Breast epithelium (tissue), 4 donors: ENCODE results near the gene PNPLA5. TPM values are rescaled to one million over a fixed set of nuclear protein-coding genes. Genes with fewer than 3 reads are reported as not detected.
"Not testable (repeated sequence)": the region's sequence is repeated elsewhere in the genome, so short reads cannot be mapped to it uniquely, and the experiment has no call there.

Experiments
- DNase-seq, 2 donors: peaks; one replicate each; pipeline ENCODE4 v3.0.0-alpha.2; 2019; ENCODE audit warnings: low spot score in 2 of 2
- H3K27ac ChIP-seq, 2 donors: fragments of 200-600 bp; sonication (generic) in 1 of 2; one replicate each; pipeline ENCODE4 v1.5.1; 2016 to 2019; ENCODE audit warnings: mild to moderate bottlenecking in 1 of 2
- H3K27me3 ChIP-seq, 2 donors: fragments of 200-600 bp; sonication (generic) in 1 of 2; one replicate each; pipeline versions ENCODE4 v1.5.1 to v1.6.0; 2017 to 2019; ENCODE audit warnings: control low read depth in 1 of 2, mild to moderate bottlenecking in 1 of 2
- H3K36me3 ChIP-seq: fragments of 200-600 bp; one replicate; pipeline ENCODE4 v1.5.1; 2019
- H3K4me1 ChIP-seq, 2 donors: fragments of 200-600 bp; sonication (generic); one replicate each; pipeline ENCODE4 v1.5.1; 2016 to 2019; ENCODE audit warnings: control low read depth in 1 of 2
- H3K4me3 ChIP-seq, 3 donors: fragments of 200-600 bp; sonication (generic); 1 replicate in 2 of 3; 2 replicates in 1 of 3; pipeline ENCODE4 v1.5.1; 2016 to 2019; ENCODE audit warnings: mild to moderate bottlenecking in 3 of 3, moderate library complexity in 2 of 3
- H3K9me3 ChIP-seq, 2 donors: fragments of 200-600 bp; sonication (generic) in 1 of 2; one replicate each; pipeline ENCODE4 v1.5.1; 2016 to 2019; ENCODE audit warnings: control low read depth in 1 of 2
- POLR2A ChIP-seq: fragments of 450-650 bp; IDR thresholded peaks from one replicate; pipeline ENCODE4 v1.6.1; 2016; ENCODE audit warnings: antibody characterized with exemption, mild to moderate bottlenecking, moderate library complexity
- POLR2AphosphoS5 ChIP-seq, 3 donors: sonication (generic); formaldehyde crosslinking; IDR thresholded peaks; one replicate each; pipeline ENCODE4 v1.6.1; 2017; ENCODE audit warnings: antibody characterized with exemption in 3 of 3
- intact Hi-C: fragments of 100-400 bp; cut with DNase I; formaldehyde crosslinking; loops from one replicate; pipeline ENCODE4 v1.15.1; 2023; ENCODE audit warnings: low total_unique reads
- total RNA-seq, 3 donors: library from RNA; depleted of rRNA; stranded (reverse); fragments of >200 nt; gene quantifications; one replicate each; pipeline ENCODE4 v1.1.0, GENCODE V29; 2016
- TF ChIP-seq, protein P1 (sequence below), 3 donors: fragments of 450-650 bp; IDR thresholded peaks; one replicate each; pipeline ENCODE4 v1.5.1; 2016 to 2017; ENCODE audit warnings: antibody characterized with exemption in 3 of 3, mild to moderate bottlenecking in 3 of 3, moderate library complexity in 3 of 3

Gene PNPLA5
- total RNA-seq, 3 donors from 2014 or later, result not detected

DNA sequence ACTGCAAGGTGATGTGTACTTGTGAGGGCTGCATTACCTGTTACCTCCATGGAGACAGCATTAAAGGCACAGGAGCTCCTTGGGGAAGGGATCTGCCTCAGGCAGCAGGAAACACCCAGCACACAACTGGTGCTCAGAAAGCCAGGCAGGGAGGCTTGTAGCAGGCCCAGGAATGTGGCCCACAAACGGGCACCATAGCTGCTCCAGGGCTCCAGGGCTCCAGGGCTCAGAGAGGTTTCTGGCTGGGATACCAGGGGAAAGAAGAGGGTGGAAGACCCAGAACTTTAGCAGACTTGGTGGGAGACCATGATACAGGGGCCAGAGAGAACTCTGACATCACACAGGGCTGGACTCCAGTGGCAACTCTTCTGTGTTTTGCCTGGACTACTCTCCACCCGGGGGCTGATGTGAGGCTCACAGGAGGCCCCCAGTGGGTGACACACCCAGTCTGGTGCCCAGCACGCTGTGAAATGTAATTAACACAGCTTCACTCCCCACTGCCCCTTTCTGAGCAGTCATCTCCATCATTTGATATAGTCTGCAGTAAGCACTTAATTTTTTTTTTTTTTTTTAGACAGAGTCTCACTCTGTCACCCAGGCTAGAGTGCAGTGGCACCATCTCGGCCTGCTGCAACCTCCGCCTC lies 14.8 kb downstream of the PNPLA5 start:
- peaks cover 0 to 24% of the 10 kb centered on the region in 2 donors for H3K27me3 ChIP-seq
- peak in 1 of 2 donors; percentile 5 for DNase-seq
- H3K4me1 ChIP-seq, result no peaks in the 10 kb centered on the region
- peaks cover 0 to under 1% of the 10 kb centered on the region in 2 donors for H3K9me3 ChIP-seq
- intact Hi-C loops, result no loop called here
- H3K27ac ChIP-seq, result no peak overlapping the region
- no peak overlapping the region for H3K4me3 ChIP-seq
- H3K36me3 ChIP-seq, result no peaks in the 10 kb centered on the region
- TF ChIP-seq POLR2AphosphoS5 (IDR thresholded peaks at IDR 0.05), result no peak
- no peak for TF ChIP-seq POLR2A
- TF ChIP-seq, protein P1, sequence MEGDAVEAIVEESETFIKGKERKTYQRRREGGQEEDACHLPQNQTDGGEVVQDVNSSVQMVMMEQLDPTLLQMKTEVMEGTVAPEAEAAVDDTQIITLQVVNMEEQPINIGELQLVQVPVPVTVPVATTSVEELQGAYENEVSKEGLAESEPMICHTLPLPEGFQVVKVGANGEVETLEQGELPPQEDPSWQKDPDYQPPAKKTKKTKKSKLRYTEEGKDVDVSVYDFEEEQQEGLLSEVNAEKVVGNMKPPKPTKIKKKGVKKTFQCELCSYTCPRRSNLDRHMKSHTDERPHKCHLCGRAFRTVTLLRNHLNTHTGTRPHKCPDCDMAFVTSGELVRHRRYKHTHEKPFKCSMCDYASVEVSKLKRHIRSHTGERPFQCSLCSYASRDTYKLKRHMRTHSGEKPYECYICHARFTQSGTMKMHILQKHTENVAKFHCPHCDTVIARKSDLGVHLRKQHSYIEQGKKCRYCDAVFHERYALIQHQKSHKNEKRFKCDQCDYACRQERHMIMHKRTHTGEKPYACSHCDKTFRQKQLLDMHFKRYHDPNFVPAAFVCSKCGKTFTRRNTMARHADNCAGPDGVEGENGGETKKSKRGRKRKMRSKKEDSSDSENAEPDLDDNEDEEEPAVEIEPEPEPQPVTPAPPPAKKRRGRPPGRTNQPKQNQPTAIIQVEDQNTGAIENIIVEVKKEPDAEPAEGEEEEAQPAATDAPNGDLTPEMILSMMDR (IDR thresholded peaks at IDR 0.05), result no peak

DNA sequence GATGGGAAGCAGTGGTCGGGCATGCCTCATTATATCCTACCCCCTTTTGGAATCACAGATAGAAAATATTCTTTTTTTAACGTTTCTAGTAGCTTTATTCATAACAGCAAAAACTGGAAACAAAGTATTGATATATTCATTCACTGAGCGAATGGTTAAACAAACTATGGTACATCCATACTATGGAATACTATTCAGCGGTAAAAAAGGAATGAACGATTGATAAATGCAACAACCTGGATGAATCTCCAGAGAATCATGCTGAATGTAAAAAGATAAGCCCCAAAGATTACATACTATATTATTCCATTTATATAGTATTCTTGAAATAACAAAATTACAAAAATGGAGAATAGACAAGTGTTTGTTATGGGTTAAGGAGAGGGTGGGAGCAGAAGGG lies 22.0 kb downstream of the PNPLA5 start:
- intact Hi-C loops, result no loop called here
- DNase-seq, result no peak
- H3K4me1 ChIP-seq, result no peaks in the 10 kb centered on the region
- no peaks in the 10 kb centered on the region for H3K36me3 ChIP-seq
- peaks cover 0 to 23% of the 10 kb centered on the region in 2 donors for H3K9me3 ChIP-seq
- peaks cover 0 to 3% of the 10 kb centered on the region in 2 donors for H3K27me3 ChIP-seq
- H3K27ac ChIP-seq, result no peak overlapping the region
- TF ChIP-seq POLR2AphosphoS5 (IDR thresholded peaks at IDR 0.05), result no peak
- TF ChIP-seq POLR2A, result no peak
- TF ChIP-seq, protein P1 (IDR thresholded peaks at IDR 0.05), result no peak
- H3K4me3 ChIP-seq, result no peak overlapping the region

DNA sequence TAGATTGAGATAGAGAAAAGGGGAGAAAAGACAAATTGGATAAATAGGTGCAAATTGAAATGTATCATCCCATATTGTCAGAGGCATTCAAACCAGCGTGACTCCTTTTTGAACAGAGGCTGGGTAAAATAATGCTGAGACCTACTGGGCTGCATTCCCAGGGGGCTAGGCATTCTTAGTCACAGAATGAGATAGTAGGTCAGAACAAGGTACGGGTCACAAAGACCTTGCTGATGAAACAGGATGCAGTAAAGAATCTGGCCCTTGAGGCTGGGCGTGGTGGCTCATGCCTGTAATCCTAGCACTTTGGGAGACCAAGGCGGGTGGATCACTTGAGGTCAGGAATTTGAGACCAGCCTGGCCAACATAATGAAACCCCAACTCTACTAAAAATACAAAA lies 22.8 kb downstream of the PNPLA5 start:
- peaks cover 0 to 11% of the 10 kb centered on the region in 2 donors for H3K27me3 ChIP-seq
- intact Hi-C loops, result not testable (repeated sequence)

DNA sequence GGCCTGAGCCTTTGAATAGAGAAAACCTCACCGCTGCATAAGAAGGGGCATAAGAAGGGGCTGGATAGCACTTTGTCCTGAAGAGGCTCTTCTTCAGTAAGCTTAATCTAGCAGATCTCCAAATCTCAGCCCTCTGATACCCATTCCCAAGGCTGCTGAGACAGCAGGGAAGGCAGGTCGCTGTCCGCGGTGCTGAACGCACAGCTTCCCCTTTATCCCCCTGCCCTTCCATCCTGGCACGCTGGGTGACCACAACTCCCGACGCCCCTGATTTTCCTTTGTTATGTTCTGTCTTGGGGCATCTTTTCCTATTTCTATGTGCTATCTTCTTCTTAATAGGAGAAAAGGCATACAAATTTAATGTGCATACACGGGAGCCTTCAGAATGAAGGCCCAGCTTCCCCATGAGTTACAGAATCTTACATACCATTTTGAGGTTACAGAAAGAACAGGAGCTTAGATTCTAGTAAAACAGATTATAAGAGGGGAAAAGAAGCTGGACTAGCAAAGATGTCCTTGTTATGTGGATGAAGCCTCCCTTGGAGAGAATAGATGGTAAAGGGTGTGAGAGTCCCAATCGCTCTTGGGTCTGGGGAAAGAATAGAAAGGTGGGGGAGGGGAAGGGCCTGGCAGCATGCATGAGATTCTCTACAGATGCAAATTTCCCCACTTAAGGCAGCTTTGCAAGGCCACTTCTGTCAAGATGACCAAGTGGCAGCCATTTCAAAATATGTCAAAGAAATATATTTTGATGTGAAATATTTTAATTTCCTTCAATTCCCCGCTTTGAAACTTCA lies 23.8 kb downstream of the PNPLA5 start:
- H3K4me1 ChIP-seq, result no peaks in the 10 kb centered on the region
- H3K4me3 ChIP-seq, result no peak overlapping the region
- H3K27me3 ChIP-seq, result peaks cover 0 to 11% of the 10 kb centered on the region in 2 donors
- H3K9me3 ChIP-seq, result peaks cover 0 to 23% of the 10 kb centered on the region in 2 donors
- TF ChIP-seq POLR2A, result no peak
- TF ChIP-seq POLR2AphosphoS5 (IDR thresholded peaks at IDR 0.05), result no peak
- TF ChIP-seq, protein P1 (IDR thresholded peaks at IDR 0.05), result no peak
- H3K36me3 ChIP-seq, result no peaks in the 10 kb centered on the region
- peak in 1 of 2 donors; percentile 61 for DNase-seq
- intact Hi-C loops, result no loop called here
- no peak overlapping the region for H3K27ac ChIP-seq

More for the DNA sequence above, 22.8 kb downstream of the PNPLA5 start:
- H3K27ac ChIP-seq, H3K4me1 ChIP-seq, H3K36me3 ChIP-seq, H3K4me3 ChIP-seq: not testable (repeated sequence)
- DNase-seq, result peak in 1 of 2 donors; percentile 25
- peaks cover 0 to 23% of the 10 kb centered on the region in 2 donors for H3K9me3 ChIP-seq

DNA sequence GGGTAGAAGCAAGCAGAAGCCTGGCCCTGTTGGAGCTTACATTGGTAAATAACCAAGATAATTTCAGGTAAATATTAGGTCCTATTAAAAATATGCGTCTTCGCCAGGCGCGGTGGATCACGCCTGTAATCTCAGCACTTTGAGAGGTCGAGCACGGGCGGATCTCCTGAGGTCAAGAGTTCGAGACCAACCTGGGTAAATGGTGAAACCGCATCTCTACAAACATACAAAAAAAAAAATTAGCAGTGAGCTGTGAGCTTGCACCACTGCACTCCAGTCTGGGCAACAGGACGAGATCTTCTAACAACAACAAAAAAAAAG lies 29.0 kb downstream of the PNPLA5 start:
- H3K9me3 ChIP-seq, result no peaks in the 10 kb centered on the region
- peaks cover 0 to 24% of the 10 kb centered on the region in 2 donors for H3K27me3 ChIP-seq
- H3K27ac ChIP-seq, result no peak overlapping the region
- intact Hi-C loops, result no loop called here
- DNase-seq, result no peak
- TF ChIP-seq POLR2A (no peak), POLR2AphosphoS5 (IDR thresholded peaks at IDR 0.05) (no peak)
- TF ChIP-seq, protein P1 (IDR thresholded peaks at IDR 0.05), result no peak
- H3K36me3 ChIP-seq, result no peaks in the 10 kb centered on the region
- no peaks in the 10 kb centered on the region for H3K4me1 ChIP-seq
- H3K4me3 ChIP-seq, result peak overlapping the region in 2 of 3 donors; percentile 52 to 64
